Brain microvascular endothelial cell (primary cell): ENCODE data around the gene PLCB2.

Experiments used
- DNase-seq: peaks from one replicate; pipeline ENCODE4 v3.0.0-alpha.2; 2020
- H3K27ac ChIP-seq: fragments of 250-450 bp; sonication (Bioruptor Pico); 2 replicates; pipeline ENCODE4 v1.5.1; 2020; ENCODE audit warnings: mild to moderate bottlenecking, moderate library complexity
- H3K27me3 ChIP-seq: fragments of 250-450 bp; sonication (Bioruptor Pico); replicated peaks from 2 replicates; pipeline ENCODE4 v1.5.1; 2020; ENCODE audit warnings: mild to moderate bottlenecking
- H3K36me3 ChIP-seq: fragments of 250-450 bp; sonication (Bioruptor Pico); replicated peaks from 2 replicates; pipeline ENCODE4 v1.5.1; 2020; ENCODE audit warnings: mild to moderate bottlenecking
- H3K4me3 ChIP-seq: 2 replicates; pipeline ENCODE4 v1.5.1; 2011; ENCODE audit warnings: low read depth, mild to moderate bottlenecking, control low read depth, low read length, moderate library complexity
- CTCF ChIP-seq: IDR thresholded peaks from 2 replicates; pipeline ENCODE4 v1.5.1; 2011; ENCODE audit warnings: low read depth, mild to moderate bottlenecking, moderate library complexity, low read length, control low read depth, inconsistent platforms; ENCODE audit errors: missing control alignments
- in situ Hi-C: cut with HindIII; loops from 2 replicates; pipeline ENCODE4 v1.10.0; 2017; ENCODE audit warnings: low sequenced_read_pairs, low pct_ligation_motif_present

The PLCB2 gene

DNA sequence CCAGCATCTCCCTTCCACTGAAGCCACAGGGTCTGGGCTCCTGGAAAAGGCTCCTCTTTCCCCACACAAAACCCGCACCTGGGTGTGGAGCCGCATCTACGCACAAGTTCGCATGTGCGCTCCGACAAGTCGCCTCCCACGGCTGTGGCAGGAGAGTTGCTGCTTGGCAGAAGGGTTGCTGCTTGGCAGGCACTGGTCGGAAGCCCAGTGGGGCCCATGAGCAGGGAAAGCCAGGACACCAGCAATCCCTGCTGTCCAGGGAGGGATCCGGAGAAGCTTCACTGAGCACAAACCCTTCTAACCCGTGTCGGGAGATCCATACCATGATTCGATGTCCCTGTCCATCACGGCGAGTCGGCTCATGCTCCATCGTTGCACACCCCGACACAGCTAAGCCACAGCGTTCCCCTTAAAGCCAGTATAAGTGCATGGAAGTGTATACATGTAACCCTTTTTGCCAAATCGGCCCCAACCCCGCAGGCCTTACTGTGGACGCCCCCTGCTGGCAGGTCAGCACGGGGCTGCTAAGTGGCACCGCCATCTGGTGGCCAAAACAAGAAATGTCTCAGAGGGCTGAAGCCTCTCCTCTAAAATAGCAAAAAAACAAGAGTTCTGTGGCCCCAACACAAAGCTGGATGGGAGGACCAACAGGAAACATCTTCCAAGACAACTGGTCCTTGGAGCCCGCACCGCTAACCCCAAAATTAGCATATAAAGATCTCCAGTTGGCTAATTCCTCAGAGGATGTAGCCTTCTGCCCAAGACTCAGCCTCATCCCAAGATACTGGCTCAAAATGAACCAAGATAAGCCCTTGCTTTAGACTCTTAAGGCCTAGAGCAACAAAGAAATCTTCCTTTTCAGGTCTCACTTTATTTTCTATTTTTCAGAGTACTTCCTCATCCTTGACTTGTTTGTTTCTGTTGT lies 33.1 kb downstream of the PLCB2 start:
- in situ Hi-C loops, result loop anchor here (5.0 kb wide), 1 partner anchor 47 kb away; no protein-coding TSS in a partner anchor
- peak; percentile 70 for DNase-seq
- Histone ChIP-seq H3K4me3 (no peak overlapping the region), H3K27ac (no peak overlapping the region), H3K27me3 (peaks cover 6% of the 10 kb centered on the region), H3K36me3 (no peaks in the 10 kb centered on the region)
- TF ChIP-seq CTCF, result peak; percentile 100

DNA sequence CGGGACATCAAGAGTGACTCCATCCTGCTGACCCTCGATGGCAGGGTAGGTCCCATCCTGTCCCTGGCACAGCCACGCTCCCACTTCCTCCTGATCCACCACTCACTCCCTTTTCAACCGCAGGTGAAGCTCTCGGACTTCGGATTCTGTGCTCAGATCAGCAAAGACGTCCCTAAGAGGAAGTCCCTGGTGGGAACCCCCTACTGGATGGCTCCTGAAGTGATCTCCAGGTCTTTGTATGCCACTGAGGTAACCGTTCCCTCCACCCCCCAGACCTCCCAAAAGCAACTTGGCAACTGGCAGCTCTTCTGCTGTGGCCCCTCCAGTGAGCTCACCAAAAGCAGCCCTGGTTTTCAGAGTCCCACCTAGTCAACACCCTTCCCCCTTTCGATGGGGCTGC lies 34.3 kb downstream of the PLCB2 start:
- no peak overlapping the region for H3K4me3 ChIP-seq
- H3K36me3 ChIP-seq, result no peaks in the 10 kb centered on the region
- in situ Hi-C loops, result loop anchor here (5.0 kb wide), 1 partner anchor 46 kb away; no protein-coding TSS in a partner anchor
- no peak for DNase-seq
- TF ChIP-seq CTCF, result peak; percentile 16
- no peaks in the 10 kb centered on the region for H3K27me3 ChIP-seq
- H3K27ac ChIP-seq, result no peak overlapping the region

DNA sequence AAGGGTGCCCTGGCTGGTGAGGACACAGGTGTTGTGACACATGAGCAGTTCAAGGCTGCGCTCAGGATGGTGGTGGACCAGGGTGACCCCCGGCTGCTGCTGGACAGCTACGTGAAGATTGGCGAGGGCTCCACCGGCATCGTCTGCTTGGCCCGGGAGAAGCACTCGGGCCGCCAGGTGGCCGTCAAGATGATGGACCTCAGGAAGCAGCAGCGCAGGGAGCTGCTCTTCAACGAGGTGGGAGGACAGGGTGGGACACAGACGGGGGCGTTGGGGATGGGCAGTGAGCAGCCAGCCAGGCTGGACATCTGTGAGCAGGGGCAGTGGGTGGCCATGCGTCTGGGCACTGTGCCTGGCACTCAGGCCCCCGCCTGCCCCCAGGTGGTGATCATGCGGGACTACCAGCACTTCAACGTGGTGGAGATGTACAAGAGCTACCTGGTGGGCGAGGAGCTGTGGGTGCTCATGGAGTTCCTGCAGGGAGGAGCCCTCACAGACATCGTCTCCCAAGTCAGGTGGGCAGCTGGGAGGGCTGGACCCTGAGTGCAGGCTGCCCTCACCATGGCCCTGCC lies 35.2 kb downstream of the PLCB2 start:
- Histone ChIP-seq H3K4me3 (no peak overlapping the region), H3K27me3 (no peaks in the 10 kb centered on the region), H3K36me3 (no peaks in the 10 kb centered on the region), H3K27ac (no peak overlapping the region)
- DNase-seq, result no peak
- in situ Hi-C loops, result loop anchor here (5.0 kb wide), 1 partner anchor 45 kb away; no protein-coding TSS in a partner anchor
- TF ChIP-seq CTCF, result peak; percentile 52

DNA sequence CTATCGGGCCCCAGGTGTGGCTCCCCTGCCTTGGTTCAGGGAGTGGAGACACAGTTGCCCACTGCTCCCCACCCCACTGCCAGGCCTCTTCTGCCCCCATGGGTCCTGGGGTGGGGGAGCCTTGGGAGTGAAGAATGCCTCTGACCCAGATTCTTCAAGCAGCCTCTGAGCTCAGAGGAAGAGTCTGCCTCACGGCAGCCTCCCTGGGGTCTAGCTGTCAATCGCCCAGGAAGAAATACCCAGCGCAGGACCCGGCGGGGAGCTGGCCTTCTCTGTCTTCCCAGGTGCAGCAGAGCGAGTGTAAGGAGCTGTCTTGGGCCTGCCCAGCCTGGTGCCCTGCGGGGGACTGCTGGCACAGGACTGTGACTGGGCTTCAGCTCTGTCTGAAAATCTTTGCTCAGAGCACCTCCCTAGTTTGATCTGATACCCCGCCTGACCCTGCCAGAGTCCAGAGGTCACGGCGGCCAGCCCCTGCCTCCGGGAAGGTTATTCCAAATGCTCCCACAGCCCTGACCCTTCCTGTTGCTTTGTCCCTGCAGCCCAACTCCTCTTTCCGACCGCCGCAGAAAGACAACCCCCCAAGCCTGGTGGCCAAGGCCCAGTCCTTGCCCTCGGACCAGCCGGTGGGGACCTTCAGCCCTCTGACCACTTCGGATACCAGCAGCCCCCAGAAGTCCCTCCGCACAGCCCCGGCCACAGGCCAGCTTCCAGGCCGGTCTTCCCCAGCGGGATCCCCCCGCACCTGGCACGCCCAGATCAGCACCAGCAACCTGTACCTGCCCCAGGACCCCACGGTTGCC lies 35.9 kb downstream of the PLCB2 start:
- H3K27me3 ChIP-seq, result no peaks in the 10 kb centered on the region
- TF ChIP-seq CTCF, result no peak
- in situ Hi-C loops, result loop anchor here (5.0 kb wide), 1 partner anchor 45 kb away; no protein-coding TSS in a partner anchor
- H3K27ac ChIP-seq, result no peak overlapping the region
- no peak for DNase-seq
- H3K4me3 ChIP-seq, result no peak overlapping the region
- H3K36me3 ChIP-seq, result no peaks in the 10 kb centered on the region

GRCh38 chr15:40270246-40270995 lies 37.3 kb downstream of the PLCB2 start:
- DNase-seq, result no peak
- Histone ChIP-seq H3K27ac (no peak overlapping the region), H3K4me3 (no peak overlapping the region), H3K27me3 (no peaks in the 10 kb centered on the region), H3K36me3 (no peaks in the 10 kb centered on the region)
- in situ Hi-C loops, result loop anchor here (5.0 kb wide), 1 partner anchor 43 kb away; no protein-coding TSS in a partner anchor
- TF ChIP-seq CTCF, result no peak
